Esophagus muscularis mucosa (tissue), 4 donors: ENCODE data around the gene PRKCD. TPM values are rescaled to one million over a fixed set of nuclear protein-coding genes. Genes with fewer than 3 reads are reported as not detected.

Experiments
- DNase-seq: peaks from one replicate; pipeline ENCODE4 v3.0.0-alpha.2; 2017; ENCODE audit errors: extremely low spot score
- H3K27ac ChIP-seq, 4 donors: fragments of 200-600 bp; sonication (generic); replicated peaks in 1 of 4; 1 replicate in 3 of 4; 2 replicates in 1 of 4; pipeline ENCODE4 v1.5.1; 2016 to 2019; ENCODE audit warnings: mild to moderate bottlenecking in 1 of 4
- H3K27me3 ChIP-seq, 4 donors: fragments of 200-600 bp; sonication (generic); one replicate each; pipeline versions ENCODE4 v1.5.1 to v1.6.0; 2016 to 2019
- H3K36me3 ChIP-seq, 4 donors: fragments of 200-600 bp; sonication (generic); one replicate each; pipeline ENCODE4 v1.5.1; 2016 to 2019
- H3K4me1 ChIP-seq, 4 donors: fragments of 200-600 bp; sonication (generic); one replicate each; pipeline ENCODE4 v1.5.1; 2016 to 2019
- H3K4me3 ChIP-seq, 4 donors: fragments of 200-600 bp; sonication (generic); 1 replicate in 2 of 4; 2 replicates in 2 of 4; pipeline ENCODE4 v1.5.1; 2016 to 2019; ENCODE audit warnings: mild to moderate bottlenecking in 4 of 4, moderate library complexity in 1 of 4
- H3K9me3 ChIP-seq, 4 donors: fragments of 200-600 bp; sonication (generic); 1 replicate in 3 of 4; 2 replicates in 1 of 4; pipeline ENCODE4 v1.5.1; 2016 to 2019
- EP300 ChIP-seq: sonication (generic); formaldehyde crosslinking; IDR thresholded peaks from one replicate; pipeline ENCODE4 v1.6.1; 2017; ENCODE audit warnings: antibody characterized with exemption
- POLR2A ChIP-seq: fragments of 450-650 bp; IDR thresholded peaks from one replicate; pipeline ENCODE4 v1.6.1; 2017; ENCODE audit warnings: antibody characterized with exemption, moderate library complexity, mild to moderate bottlenecking, low read depth
- POLR2AphosphoS5 ChIP-seq, 2 donors: sonication (generic); formaldehyde crosslinking; IDR thresholded peaks; one replicate each; pipeline ENCODE4 v1.6.1; 2017; ENCODE audit warnings: antibody characterized with exemption in 2 of 2
- WGBS: methylation state at CpG from one replicate; pipeline ENCODE4 v1.1.5; 2018; 5-methylcytosine and 5-hydroxymethylcytosine counted together
- intact Hi-C: fragments of 100-400 bp; cut with DNase I; formaldehyde crosslinking; loops from one replicate; pipeline ENCODE4 v1.15.1; 2023
- total RNA-seq, 4 donors: library from RNA; depleted of rRNA; stranded (reverse); fragments of >200 nt; gene quantifications; one replicate each; pipeline versions ENCODE4 v1.1.0 to v1.2.1, GENCODE V29; 2016
- TF ChIP-seq, protein P1 (sequence below), 3 experiments: fragments of 200-600 bp in 2 of 3; fragments of 450-650 bp in 1 of 3; sonication (generic) in 2 of 3; IDR thresholded peaks; one replicate each; pipeline ENCODE4 v1.5.1; 2017 to 2019; ENCODE audit warnings: antibody characterized with exemption in 3 of 3, mild to moderate bottlenecking in 2 of 3, moderate library complexity in 1 of 3

The PRKCD gene
- total RNA-seq, 4 donors from 2014 or later: 7.0 to 16.7 (median 12.4) TPM

DNA sequence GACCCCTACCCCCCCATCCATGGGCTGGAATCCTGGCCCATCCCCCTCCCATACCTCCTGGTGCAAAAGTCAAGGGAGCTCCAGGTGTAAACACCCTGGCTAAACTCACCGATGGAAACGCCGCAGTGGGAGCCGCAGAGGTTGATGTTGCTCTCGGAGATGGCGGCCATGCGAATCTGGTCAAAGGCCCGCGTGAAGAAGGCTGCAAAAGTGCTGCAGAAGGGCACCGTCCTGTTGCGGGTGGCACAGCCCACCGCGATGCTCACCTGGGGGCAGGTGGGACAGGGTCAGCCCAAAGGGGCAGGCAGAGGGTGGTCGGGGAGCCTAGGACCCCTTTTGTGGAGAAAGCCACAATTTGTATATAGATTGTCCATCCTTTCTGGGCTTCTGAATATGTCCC lies 68.2 kb downstream of the PRKCD start:
- no peaks in the 10 kb centered on the region for H3K4me1 ChIP-seq
- intact Hi-C loops: loop anchor here (5.0 kb wide), 1 partner anchor 63 kb away; no protein-coding TSS in a partner anchor
- DNase-seq: no peak
- 91% methylated on average over 5 of the region's 14 CpGs for WGBS
- TF ChIP-seq POLR2A (no peak), POLR2AphosphoS5 (IDR thresholded peaks at IDR 0.05) (no peak), EP300 (no peak)
- TF ChIP-seq, protein P1, sequence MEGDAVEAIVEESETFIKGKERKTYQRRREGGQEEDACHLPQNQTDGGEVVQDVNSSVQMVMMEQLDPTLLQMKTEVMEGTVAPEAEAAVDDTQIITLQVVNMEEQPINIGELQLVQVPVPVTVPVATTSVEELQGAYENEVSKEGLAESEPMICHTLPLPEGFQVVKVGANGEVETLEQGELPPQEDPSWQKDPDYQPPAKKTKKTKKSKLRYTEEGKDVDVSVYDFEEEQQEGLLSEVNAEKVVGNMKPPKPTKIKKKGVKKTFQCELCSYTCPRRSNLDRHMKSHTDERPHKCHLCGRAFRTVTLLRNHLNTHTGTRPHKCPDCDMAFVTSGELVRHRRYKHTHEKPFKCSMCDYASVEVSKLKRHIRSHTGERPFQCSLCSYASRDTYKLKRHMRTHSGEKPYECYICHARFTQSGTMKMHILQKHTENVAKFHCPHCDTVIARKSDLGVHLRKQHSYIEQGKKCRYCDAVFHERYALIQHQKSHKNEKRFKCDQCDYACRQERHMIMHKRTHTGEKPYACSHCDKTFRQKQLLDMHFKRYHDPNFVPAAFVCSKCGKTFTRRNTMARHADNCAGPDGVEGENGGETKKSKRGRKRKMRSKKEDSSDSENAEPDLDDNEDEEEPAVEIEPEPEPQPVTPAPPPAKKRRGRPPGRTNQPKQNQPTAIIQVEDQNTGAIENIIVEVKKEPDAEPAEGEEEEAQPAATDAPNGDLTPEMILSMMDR (IDR thresholded peaks at IDR 0.05): no peak
- H3K27ac ChIP-seq: no peak overlapping the region
- no peak overlapping the region for H3K4me3 ChIP-seq
- peaks cover 95 to 100% (median 100%) of the 10 kb centered on the region in 4 donors for H3K36me3 ChIP-seq
- no peaks in the 10 kb centered on the region for H3K9me3 ChIP-seq
- H3K27me3 ChIP-seq: no peaks in the 10 kb centered on the region

- Histone ChIP-seq H3K27ac (no peak overlapping the region), H3K27me3 (no peaks in the 10 kb centered on the region), H3K9me3 (no peaks in the 10 kb centered on the region), H3K4me3 (no peak overlapping the region), H3K36me3 (peaks cover 95 to 100% (median 100%) of the 10 kb centered on the region in 4 donors), H3K4me1 (no peaks in the 10 kb centered on the region)
- WGBS: 100% methylated on average over 1 of the region's 2 CpGs
- DNase-seq: no peak
- no peak for TF ChIP-seq EP300
- no peak for TF ChIP-seq POLR2AphosphoS5 (IDR thresholded peaks at IDR 0.05)
- TF ChIP-seq, protein P1 (IDR thresholded peaks at IDR 0.05): no peak
- no peak for TF ChIP-seq POLR2A
- intact Hi-C loops: loop anchor here (5.0 kb wide), 1 partner anchor 63 kb away; no protein-coding TSS in a partner anchor
Measured at GRCh38 chr3:53229606-53230005, 68.6 kb downstream of the PRKCD start.

DNA sequence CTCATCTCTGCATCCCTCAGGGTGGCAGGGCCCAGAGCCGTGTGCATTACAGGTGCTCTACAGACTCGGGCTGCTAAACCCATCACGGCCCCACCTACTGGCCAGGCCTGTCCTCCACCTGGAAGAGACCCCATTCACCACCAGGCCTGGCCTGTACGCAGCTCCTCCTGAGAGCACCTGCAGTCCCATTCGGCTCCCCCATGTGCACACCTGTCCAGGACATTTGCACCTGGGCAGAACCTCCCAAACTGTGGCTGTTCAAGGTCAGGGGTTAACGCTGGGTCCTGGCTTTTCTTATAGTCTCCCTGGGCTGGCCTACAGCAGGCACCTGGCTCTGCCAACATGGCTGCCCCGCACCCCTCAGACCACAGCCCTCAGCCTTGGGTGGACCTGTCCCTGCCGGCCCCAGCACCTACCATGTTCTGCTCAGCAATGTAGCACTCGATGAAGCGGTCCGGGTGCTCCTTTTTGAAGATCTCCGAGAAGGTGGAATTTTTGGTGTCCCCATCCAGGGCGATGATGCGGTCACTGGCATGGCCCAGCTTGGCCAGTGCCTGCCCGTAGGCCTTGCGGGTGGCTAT lies 69.1 kb downstream of the PRKCD start:
- 85% methylated on average over 15 of the region's 16 CpGs for WGBS
- Histone ChIP-seq H3K27me3 (no peaks in the 10 kb centered on the region), H3K9me3 (no peaks in the 10 kb centered on the region), H3K36me3 (peaks cover 95 to 100% (median 100%) of the 10 kb centered on the region in 4 donors), H3K4me3 (no peak overlapping the region), H3K27ac (no peak overlapping the region), H3K4me1 (peaks cover 0 to 5% (median 0%) of the 10 kb centered on the region in 4 donors)
- no peak for DNase-seq
- TF ChIP-seq POLR2A (no peak), POLR2AphosphoS5 (IDR thresholded peaks at IDR 0.05) (no peak), EP300 (no peak)
- TF ChIP-seq, protein P1 (IDR thresholded peaks at IDR 0.05): no peak
- intact Hi-C loops: no loop called here

DNA sequence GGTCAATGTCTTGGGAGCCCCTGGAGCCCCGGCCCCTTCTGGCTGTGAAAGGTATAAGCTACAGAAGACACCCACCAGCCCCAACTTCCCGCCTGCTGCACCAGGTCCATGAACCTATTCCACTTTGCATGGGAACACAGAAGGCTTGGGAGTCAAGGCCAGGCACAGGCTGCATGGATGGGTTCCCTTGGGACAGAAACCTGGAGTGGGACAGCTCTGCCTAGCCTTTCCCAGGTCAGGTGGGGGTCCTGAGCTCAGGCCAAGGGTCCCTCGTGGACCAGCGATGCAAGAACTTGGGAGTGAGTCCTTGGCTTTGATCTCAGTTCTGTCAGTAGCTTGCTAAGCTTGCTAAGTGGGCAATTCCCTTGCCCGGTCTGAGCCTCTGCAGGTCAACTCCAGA lies 69.8 kb downstream of the PRKCD start:
- no peak for DNase-seq
- H3K27me3 ChIP-seq: no peaks in the 10 kb centered on the region
- 88% methylated on average over 5 of the region's 5 CpGs for WGBS
- TF ChIP-seq POLR2AphosphoS5 (IDR thresholded peaks at IDR 0.05) (no peak), EP300 (no peak), POLR2A (no peak)
- TF ChIP-seq, protein P1 (IDR thresholded peaks at IDR 0.05): no peak
- H3K4me1 ChIP-seq: peaks cover 2 to 11% (median 5%) of the 10 kb centered on the region in 4 donors
- H3K36me3 ChIP-seq: peaks cover 91 to 100% (median 100%) of the 10 kb centered on the region in 4 donors
- no peaks in the 10 kb centered on the region for H3K9me3 ChIP-seq
- intact Hi-C loops: no loop called here
- no peak overlapping the region for H3K27ac ChIP-seq
- no peak overlapping the region for H3K4me3 ChIP-seq
